GM23338 (cell line): ENCODE data around the gene RYR3. TPM values are rescaled to one million over a fixed set of nuclear protein-coding genes. Genes with fewer than 3 reads are reported as not detected.

Experiments used
- ATAC-seq: fragments of 200-7000 bp; cut with Tn5 transposase; 3 replicates; pipeline ENCODE4 v1.9.1; 2020
- DNase-seq: peaks from one replicate; pipeline ENCODE4 v3.0.0-alpha.2; 2015; ENCODE audit warnings: low spot score
- H2AFZ ChIP-seq: fragments of 200-600 bp; sonication (generic); 2 replicates; pipeline ENCODE4 v1.8.0; 2016; ENCODE audit warnings: antibody characterized with exemption, mild to moderate bottlenecking, moderate library complexity
- H3F3A ChIP-seq: fragments of 200-600 bp; sonication (generic); replicated peaks from 2 replicates; pipeline ENCODE4 v1.8.0; 2017; ENCODE audit warnings: antibody characterized with exemption, mixed run types, low read depth
- H3K27ac ChIP-seq: fragments of 200-600 bp; sonication (generic); 2 replicates; pipeline ENCODE4 v1.6.1; 2016; ENCODE audit warnings: low read depth
- H3K27me3 ChIP-seq: fragments of 200-600 bp; sonication (generic); 2 replicates; pipeline ENCODE4 v1.8.0; 2016; ENCODE audit warnings: mild to moderate bottlenecking, mixed run types, moderate library complexity; ENCODE audit not compliant: insufficient read depth
- H3K36me3 ChIP-seq: fragments of 200-600 bp; sonication (generic); 2 replicates; pipeline ENCODE4 v1.8.0; 2016; ENCODE audit warnings: mild to moderate bottlenecking; ENCODE audit not compliant: insufficient read depth
- H3K4me1 ChIP-seq: fragments of 200-600 bp; sonication (generic); 2 replicates; pipeline ENCODE4 v1.8.0; 2016; ENCODE audit warnings: mild to moderate bottlenecking, moderate library complexity; ENCODE audit not compliant: insufficient read depth
- H3K4me2 ChIP-seq: fragments of 200-600 bp; sonication (generic); 2 replicates; pipeline ENCODE4 v1.7.1; 2017; ENCODE audit warnings: mixed run types
- H3K4me3 ChIP-seq: fragments of 200-600 bp; sonication (generic); 2 replicates; pipeline ENCODE4 v1.6.1; 2016; ENCODE audit warnings: mixed run types
- H3K79me2 ChIP-seq: fragments of 200-600 bp; sonication (generic); replicated peaks from 2 replicates; pipeline ENCODE4 v1.8.0; 2017; ENCODE audit warnings: mild to moderate bottlenecking; ENCODE audit not compliant: insufficient read depth
- H3K9me2 ChIP-seq: fragments of 200-600 bp; sonication (generic); 2 replicates; pipeline ENCODE4 v1.8.0; 2017; ENCODE audit not compliant: insufficient read depth
- H4K20me1 ChIP-seq: fragments of 200-600 bp; sonication (generic); replicated peaks from 2 replicates; pipeline ENCODE4 v1.8.0; 2017; ENCODE audit warnings: mild to moderate bottlenecking; ENCODE audit not compliant: insufficient read depth
- H3K27ac Mint-ChIP-seq: 2 replicates; pipeline ENCODE4 v1.8.0; 2020; ENCODE audit warnings: inconsistent platforms, mild to moderate bottlenecking, moderate library complexity, mixed read lengths
- H3K27me3 Mint-ChIP-seq: 3 replicates; pipeline ENCODE4 v1.8.0; 2022; ENCODE audit warnings: low read depth, mild to moderate bottlenecking, moderate library complexity, mixed read lengths, inconsistent platforms; ENCODE audit not compliant: insufficient read depth, poor library complexity
- H3K36me3 Mint-ChIP-seq: 3 replicates; pipeline ENCODE4 v1.8.0; 2021; ENCODE audit warnings: low read depth, mild to moderate bottlenecking, inconsistent platforms, moderate library complexity, mixed read lengths
- H3K4me1 Mint-ChIP-seq: 3 replicates; pipeline ENCODE4 v1.8.0; 2020; ENCODE audit warnings: mild to moderate bottlenecking, inconsistent platforms, mixed read lengths
- H3K4me3 Mint-ChIP-seq: 3 replicates; pipeline ENCODE4 v1.8.0; 2021; ENCODE audit warnings: moderate library complexity, mild to moderate bottlenecking, inconsistent platforms, mixed read lengths
- H3K9me3 Mint-ChIP-seq: 3 replicates; pipeline ENCODE4 v1.8.0; 2020; ENCODE audit warnings: moderate library complexity, mild to moderate bottlenecking, inconsistent platforms, mixed read lengths
- CTCF ChIP-seq, 2 experiments: fragments of 200-600 bp in 1 of 2; sonication (generic) in 1 of 2; conservative IDR thresholded peaks; 2 replicates each; pipeline versions ENCODE4 v1.5.1 to v1.6.1; 2016 to 2017; ENCODE audit warnings: antibody characterized with exemption in 2 of 2, low read depth in 2 of 2, mild to moderate bottlenecking in 2 of 2, moderate library complexity in 1 of 2
- POLR2AphosphoS5 ChIP-seq: IDR thresholded peaks from 2 replicates; pipeline ENCODE4 v1.6.1; 2016; ENCODE audit warnings: antibody characterized with exemption, low read depth
- REST ChIP-seq: IDR thresholded peaks from one replicate; pipeline ENCODE4 v1.6.1; 2018; ENCODE audit warnings: antibody characterized with exemption; ENCODE audit not compliant: unreplicated experiment
- STAT1 ChIP-seq: IDR thresholded peaks from one replicate; pipeline ENCODE4 v1.6.1; 2016; ENCODE audit warnings: antibody characterized with exemption; ENCODE audit not compliant: unreplicated experiment
- polyA plus RNA-seq: library from polyadenylated mRNA; unstranded; fragments of >200 nt; fragmentation: Nextera tagmentation; extraction: Ambion mirVana; gene quantifications from 2 replicates; pipeline ENCODE4 v1.2.1, GENCODE V29; 2016
- total RNA-seq: library from RNA; depleted of rRNA; stranded (reverse); fragments of >200 nt; shearing (Covaris generic); gene quantifications from 2 replicates; pipeline ENCODE4 v1.2.3, GENCODE V29; 2014

RYR3 gene
- total and polyA plus RNA-seq, 2 experiments from 2014 or later: 1.1 to 1.2 TPM

GRCh38 chr15:33518421-33518820 is 207.7 kb downstream of the RYR3 start (continued):
- no peak for TF ChIP-seq CTCF (conservative IDR thresholded peaks at IDR 0.05; ENCODE audit: low read depth in 2 of 2)

- no peak for DNase-seq
- no peaks in the 10 kb centered on the region for H3K79me2 ChIP-seq
- no peak for ATAC-seq
Measured at GRCh38 chr15:33524274-33524673, 213.5 kb downstream of the RYR3 start.

More at GRCh38 chr15:33524274-33524673, 213.5 kb downstream of the RYR3 start:
- H2AFZ ChIP-seq: no peak overlapping the region
- no peaks in the 10 kb centered on the region for H3K36me3 ChIP-seq
- no peak overlapping the region for H3K4me3 ChIP-seq
- TF ChIP-seq CTCF (conservative IDR thresholded peaks at IDR 0.05; ENCODE audit: low read depth in 2 of 2) (no peak), REST (no peak), STAT1 (no peak), POLR2AphosphoS5 (no peak)
- Mint-ChIP-seq H3K27ac (no peak overlapping the region), H3K36me3 (no peaks in the 10 kb centered on the region), H3K9me3 (no peaks in the 10 kb centered on the region; the same call in 2 of the 3 replicates), H3K4me1 (no peaks in the 10 kb centered on the region; the same call in 2 of the 3 replicates), H3K27me3 (no peaks in the 10 kb centered on the region), H3K4me3 (no peak overlapping the region)
- H4K20me1 ChIP-seq: no peaks in the 10 kb centered on the region
- no peaks in the 10 kb centered on the region for H3K4me1 ChIP-seq
- H3K9me2 ChIP-seq: 0 out of 2 replicates have a peak, but pooled peaks cover 3% of the 10 kb centered on the region
- H3K27me3 ChIP-seq: no peaks in the 10 kb centered on the region
- no peaks in the 10 kb centered on the region for H3F3A ChIP-seq
- no peak overlapping the region for H3K4me2 ChIP-seq
- no peak overlapping the region for H3K27ac ChIP-seq
